ENCODE data around the gene EPHA6. TPM values are rescaled to one million over a fixed set of nuclear protein-coding genes. Genes with fewer than 3 reads are reported as not detected.

The EPHA6 gene
- total and polyA plus RNA-seq, 10 of the 15 experiments (the other 5 are each of a cell fraction or from before 2014, with no cell fraction given): not detected

DNA sequence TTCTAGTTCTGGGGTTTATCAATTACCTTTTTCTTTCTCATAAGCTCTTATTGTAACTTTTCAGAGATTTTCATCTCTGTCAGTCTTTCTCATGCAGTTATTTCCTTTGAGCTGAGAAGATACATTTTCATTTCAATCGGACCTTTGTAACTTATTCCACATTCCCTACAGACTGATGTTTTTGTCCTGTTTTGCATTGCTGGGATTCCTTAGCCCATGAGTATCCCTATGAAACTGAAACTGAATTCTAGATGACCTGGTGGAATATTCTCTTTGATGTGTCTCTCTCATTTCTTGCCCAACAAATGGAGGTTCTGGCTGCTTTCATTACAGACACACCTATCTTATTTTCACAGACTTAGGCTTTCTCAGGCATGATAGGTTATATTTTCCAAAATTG, 10.5 kb upstream of the EPHA6 start (continued):
- TF ChIP-seq, protein P1, sequence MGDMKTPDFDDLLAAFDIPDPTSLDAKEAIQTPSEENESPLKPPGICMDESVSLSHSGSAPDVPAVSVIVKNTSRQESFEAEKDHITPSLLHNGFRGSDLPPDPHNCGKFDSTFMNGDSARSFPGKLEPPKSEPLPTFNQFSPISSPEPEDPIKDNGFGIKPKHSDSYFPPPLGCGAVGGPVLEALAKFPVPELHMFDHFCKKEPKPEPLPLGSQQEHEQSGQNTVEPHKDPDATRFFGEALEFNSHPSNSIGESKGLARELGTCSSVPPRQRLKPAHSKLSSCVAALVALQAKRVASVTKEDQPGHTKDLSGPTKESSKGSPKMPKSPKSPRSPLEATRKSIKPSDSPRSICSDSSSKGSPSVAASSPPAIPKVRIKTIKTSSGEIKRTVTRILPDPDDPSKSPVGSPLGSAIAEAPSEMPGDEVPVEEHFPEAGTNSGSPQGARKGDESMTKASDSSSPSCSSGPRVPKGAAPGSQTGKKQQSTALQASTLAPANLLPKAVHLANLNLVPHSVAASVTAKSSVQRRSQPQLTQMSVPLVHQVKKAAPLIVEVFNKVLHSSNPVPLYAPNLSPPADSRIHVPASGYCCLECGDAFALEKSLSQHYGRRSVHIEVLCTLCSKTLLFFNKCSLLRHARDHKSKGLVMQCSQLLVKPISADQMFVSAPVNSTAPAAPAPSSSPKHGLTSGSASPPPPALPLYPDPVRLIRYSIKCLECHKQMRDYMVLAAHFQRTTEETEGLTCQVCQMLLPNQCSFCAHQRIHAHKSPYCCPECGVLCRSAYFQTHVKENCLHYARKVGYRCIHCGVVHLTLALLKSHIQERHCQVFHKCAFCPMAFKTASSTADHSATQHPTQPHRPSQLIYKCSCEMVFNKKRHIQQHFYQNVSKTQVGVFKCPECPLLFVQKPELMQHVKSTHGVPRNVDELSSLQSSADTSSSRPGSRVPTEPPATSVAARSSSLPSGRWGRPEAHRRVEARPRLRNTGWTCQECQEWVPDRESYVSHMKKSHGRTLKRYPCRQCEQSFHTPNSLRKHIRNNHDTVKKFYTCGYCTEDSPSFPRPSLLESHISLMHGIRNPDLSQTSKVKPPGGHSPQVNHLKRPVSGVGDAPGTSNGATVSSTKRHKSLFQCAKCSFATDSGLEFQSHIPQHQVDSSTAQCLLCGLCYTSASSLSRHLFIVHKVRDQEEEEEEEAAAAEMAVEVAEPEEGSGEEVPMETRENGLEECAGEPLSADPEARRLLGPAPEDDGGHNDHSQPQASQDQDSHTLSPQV (IDR thresholded peaks at IDR 0.05): no peak
- TF ChIP-seq, protein P2, sequence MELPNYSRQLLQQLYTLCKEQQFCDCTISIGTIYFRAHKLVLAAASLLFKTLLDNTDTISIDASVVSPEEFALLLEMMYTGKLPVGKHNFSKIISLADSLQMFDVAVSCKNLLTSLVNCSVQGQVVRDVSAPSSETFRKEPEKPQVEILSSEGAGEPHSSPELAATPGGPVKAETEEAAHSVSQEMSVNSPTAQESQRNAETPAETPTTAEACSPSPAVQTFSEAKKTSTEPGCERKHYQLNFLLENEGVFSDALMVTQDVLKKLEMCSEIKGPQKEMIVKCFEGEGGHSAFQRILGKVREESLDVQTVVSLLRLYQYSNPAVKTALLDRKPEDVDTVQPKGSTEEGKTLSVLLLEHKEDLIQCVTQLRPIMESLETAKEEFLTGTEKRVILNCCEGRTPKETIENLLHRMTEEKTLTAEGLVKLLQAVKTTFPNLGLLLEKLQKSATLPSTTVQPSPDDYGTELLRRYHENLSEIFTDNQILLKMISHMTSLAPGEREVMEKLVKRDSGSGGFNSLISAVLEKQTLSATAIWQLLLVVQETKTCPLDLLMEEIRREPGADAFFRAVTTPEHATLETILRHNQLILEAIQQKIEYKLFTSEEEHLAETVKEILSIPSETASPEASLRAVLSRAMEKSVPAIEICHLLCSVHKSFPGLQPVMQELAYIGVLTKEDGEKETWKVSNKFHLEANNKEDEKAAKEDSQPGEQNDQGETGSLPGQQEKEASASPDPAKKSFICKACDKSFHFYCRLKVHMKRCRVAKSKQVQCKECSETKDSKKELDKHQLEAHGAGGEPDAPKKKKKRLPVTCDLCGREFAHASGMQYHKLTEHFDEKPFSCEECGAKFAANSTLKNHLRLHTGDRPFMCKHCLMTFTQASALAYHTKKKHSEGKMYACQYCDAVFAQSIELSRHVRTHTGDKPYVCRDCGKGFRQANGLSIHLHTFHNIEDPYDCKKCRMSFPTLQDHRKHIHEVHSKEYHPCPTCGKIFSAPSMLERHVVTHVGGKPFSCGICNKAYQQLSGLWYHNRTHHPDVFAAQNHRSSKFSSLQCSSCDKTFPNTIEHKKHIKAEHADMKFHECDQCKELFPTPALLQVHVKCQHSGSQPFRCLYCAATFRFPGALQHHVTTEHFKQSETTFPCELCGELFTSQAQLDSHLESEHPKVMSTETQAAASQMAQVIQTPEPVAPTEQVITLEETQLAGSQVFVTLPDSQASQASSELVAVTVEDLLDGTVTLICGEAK (IDR thresholded peaks at IDR 0.05; ENCODE audit: borderline replicate concordance): no peak
- TF ChIP-seq, protein P3, sequence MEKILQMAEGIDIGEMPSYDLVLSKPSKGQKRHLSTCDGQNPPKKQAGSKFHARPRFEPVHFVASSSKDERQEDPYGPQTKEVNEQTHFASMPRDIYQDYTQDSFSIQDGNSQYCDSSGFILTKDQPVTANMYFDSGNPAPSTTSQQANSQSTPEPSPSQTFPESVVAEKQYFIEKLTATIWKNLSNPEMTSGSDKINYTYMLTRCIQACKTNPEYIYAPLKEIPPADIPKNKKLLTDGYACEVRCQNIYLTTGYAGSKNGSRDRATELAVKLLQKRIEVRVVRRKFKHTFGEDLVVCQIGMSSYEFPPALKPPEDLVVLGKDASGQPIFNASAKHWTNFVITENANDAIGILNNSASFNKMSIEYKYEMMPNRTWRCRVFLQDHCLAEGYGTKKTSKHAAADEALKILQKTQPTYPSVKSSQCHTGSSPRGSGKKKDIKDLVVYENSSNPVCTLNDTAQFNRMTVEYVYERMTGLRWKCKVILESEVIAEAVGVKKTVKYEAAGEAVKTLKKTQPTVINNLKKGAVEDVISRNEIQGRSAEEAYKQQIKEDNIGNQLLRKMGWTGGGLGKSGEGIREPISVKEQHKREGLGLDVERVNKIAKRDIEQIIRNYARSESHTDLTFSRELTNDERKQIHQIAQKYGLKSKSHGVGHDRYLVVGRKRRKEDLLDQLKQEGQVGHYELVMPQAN (conservative IDR thresholded peaks at IDR 0.05): no peak

Data from GM12878 (cell line).